Heart left ventricle (tissue), 16 donors: ENCODE results near the gene UBN1. TPM values are rescaled to one million over a fixed set of nuclear protein-coding genes. Genes with fewer than 3 reads are reported as not detected.

Experiments
- ATAC-seq, 4 donors: fragments of 200-7000 bp; cut with Tn5 transposase; one replicate each; pipeline ENCODE4 v1.9.1; 2020 to 2022; ENCODE audit warnings: moderate library complexity in 4 of 4, mild to moderate bottlenecking in 3 of 4, moderate number of reproducible peaks in 1 of 4
- DNase-seq, 5 donors: peaks; one replicate each; pipeline ENCODE4 v3.0.0-alpha.2; 2020
- H3K27ac ChIP-seq, 12 donors: fragments of 200-600 bp; sonication (generic) in 4 of 12; one replicate each; pipeline versions ENCODE4 v1.5.0 to v1.8.0; 2016 to 2022; ENCODE audit warnings: mild to moderate bottlenecking in 2 of 12
- H3K27me3 ChIP-seq, 9 donors: fragments of 200-600 bp; sonication (generic) in 2 of 9; one replicate each; pipeline versions ENCODE4 v1.5.1 to v1.8.0; 2016 to 2022; ENCODE audit warnings: mild to moderate bottlenecking in 3 of 9
- H3K36me3 ChIP-seq, 9 donors: fragments of 200-600 bp; sonication (generic) in 2 of 9; one replicate each; pipeline versions ENCODE4 v1.5.0 to v1.8.0; 2018 to 2022; ENCODE audit warnings: mild to moderate bottlenecking in 2 of 9
- H3K4me1 ChIP-seq, 12 donors: fragments of 200-600 bp; sonication (generic) in 4 of 12; one replicate each; pipeline versions ENCODE4 v1.5.0 to v1.8.0; 2016 to 2022; ENCODE audit warnings: mild to moderate bottlenecking in 3 of 12
- H3K4me3 ChIP-seq, 12 donors: fragments of 200-600 bp; sonication (generic) in 4 of 12; one replicate each; pipeline versions ENCODE4 v1.5.0 to v1.8.0; 2017 to 2022; ENCODE audit warnings: mild to moderate bottlenecking in 9 of 12, moderate library complexity in 4 of 12
- H3K9me3 ChIP-seq, 12 donors: fragments of 200-600 bp; sonication (generic) in 4 of 12; one replicate each; pipeline versions ENCODE4 v1.5.0 to v1.8.0; 2016 to 2022; ENCODE audit warnings: mild to moderate bottlenecking in 1 of 12
- POLR2A ChIP-seq, 2 donors: fragments of 450-650 bp; IDR thresholded peaks; one replicate each; pipeline ENCODE4 v1.6.1; 2017; ENCODE audit warnings: antibody characterized with exemption in 2 of 2, mild to moderate bottlenecking in 2 of 2, moderate library complexity in 2 of 2
- WGBS, 4 donors: extraction: QIAGEN DNeasy Blood & Tissue Kit in 2 of 4; methylation state at CpG; one replicate each; pipeline versions ENCODE4 v1.1.5 to v1.1.7; 2013 to 2018; 5-methylcytosine and 5-hydroxymethylcytosine counted together
- intact Hi-C, 10 donors: fragments of 100-400 bp; cut with DNase I; formaldehyde crosslinking; loops; one replicate each; pipeline versions ENCODE4 v1.11.1 to v1.14.2; 2022
- long read RNA-seq, 3 donors: library from polyadenylated mRNA; unstranded; transcript quantifications; one replicate each; pipeline ENCODE4 v2.0.0, GENCODE V29; 2020 to 2021
- polyA plus RNA-seq, 2 donors: library from polyadenylated mRNA; stranded (reverse); fragments of 200-250 nt; gene quantifications; one replicate each; pipeline ENCODE4 v1.2.3, GENCODE V29; 2013
- total RNA-seq, 9 donors: library from RNA; depleted of rRNA in 2 of 9; stranded (reverse); fragments of >200 nt in 2 of 9; fragmentation: NEBNext Ultra II Directional in 3 of 9; extraction: Animal tissue kit (Norgen Biotek cat#: 25700) in 3 of 9; gene quantifications; one replicate each; pipeline versions ENCODE4 v1.1.0 to v1.2.4, GENCODE V29; 2016 to 2023
- TF ChIP-seq, protein P1 (sequence below), 12 donors: fragments of 200-600 bp; sonication (generic) in 4 of 12; IDR thresholded peaks; one replicate each; pipeline versions ENCODE4 v1.5.0 to v1.8.0; 2018 to 2022; ENCODE audit warnings: antibody characterized with exemption in 12 of 12, mild to moderate bottlenecking in 5 of 12
- donor health status: ischemic (EF 13 %, LVEDD 7.1; RV severe dilation, severe dysfunction).
- donor health status: healthy with polysubstance abuse.
- donor health status: DM: no; HTN: yes; CAD: no.
- donor health status: DM: no; HTN: no; CAD: no.
- donor health status: ischemic (EF 25% LVEDD 6.9; RV normal size, moderate dysfunction).
- donor health status: ischemic (EF 25% LVEDD 5.7; RV mildly dilated, moderate dysfunction).
- donor health status: healthy.
- donor health status: DM: yes; HTN: yes; CAD: no.
- donor health status: ischemic (EF 35%, LVEDD 5.7; RV mildly dilated, moderate dysfunction).
- donor health status: nonischemic (EF 11% LVEDD 7.7; RV severe dilation, severe dysfunction).
- donor health status: DM: yes; HTN: yes; CAD: no.
- donor health status: PGD.
- donor health status: ischemic (EF 29% LVEDD 5.4; RV normal size, mild dysfunction).
- donor health status: nonischemic (EF 23%, LVEDD 6.1; RV moderate dilation, normal function).

The UBN1 gene
- total RNA-seq: 10 to 100 TPM; 25.0 to 77.9 (median 32.7) TPM
- 10 to 100 TPM; 20.3 to 34.2 TPM for polyA plus RNA-seq
- long read RNA-seq, donor 1, partial matches to known transcripts: 64 of 77 reads
- long read RNA-seq, donor 1, other reads (novel, unspliced or antisense): 11 of 77 reads
- long read RNA-seq, donor 2, partial matches to known transcripts: 67 of 69 reads
- long read RNA-seq, donor 2, other reads (novel, unspliced or antisense): 2 of 69 reads
- long read RNA-seq, donor 3, full-length matches to known transcripts: 1 of 67 reads
- long read RNA-seq, donor 3, partial matches to known transcripts: 57 of 67 reads
- long read RNA-seq, donor 3, other reads (novel, unspliced or antisense): 9 of 67 reads

DNA sequence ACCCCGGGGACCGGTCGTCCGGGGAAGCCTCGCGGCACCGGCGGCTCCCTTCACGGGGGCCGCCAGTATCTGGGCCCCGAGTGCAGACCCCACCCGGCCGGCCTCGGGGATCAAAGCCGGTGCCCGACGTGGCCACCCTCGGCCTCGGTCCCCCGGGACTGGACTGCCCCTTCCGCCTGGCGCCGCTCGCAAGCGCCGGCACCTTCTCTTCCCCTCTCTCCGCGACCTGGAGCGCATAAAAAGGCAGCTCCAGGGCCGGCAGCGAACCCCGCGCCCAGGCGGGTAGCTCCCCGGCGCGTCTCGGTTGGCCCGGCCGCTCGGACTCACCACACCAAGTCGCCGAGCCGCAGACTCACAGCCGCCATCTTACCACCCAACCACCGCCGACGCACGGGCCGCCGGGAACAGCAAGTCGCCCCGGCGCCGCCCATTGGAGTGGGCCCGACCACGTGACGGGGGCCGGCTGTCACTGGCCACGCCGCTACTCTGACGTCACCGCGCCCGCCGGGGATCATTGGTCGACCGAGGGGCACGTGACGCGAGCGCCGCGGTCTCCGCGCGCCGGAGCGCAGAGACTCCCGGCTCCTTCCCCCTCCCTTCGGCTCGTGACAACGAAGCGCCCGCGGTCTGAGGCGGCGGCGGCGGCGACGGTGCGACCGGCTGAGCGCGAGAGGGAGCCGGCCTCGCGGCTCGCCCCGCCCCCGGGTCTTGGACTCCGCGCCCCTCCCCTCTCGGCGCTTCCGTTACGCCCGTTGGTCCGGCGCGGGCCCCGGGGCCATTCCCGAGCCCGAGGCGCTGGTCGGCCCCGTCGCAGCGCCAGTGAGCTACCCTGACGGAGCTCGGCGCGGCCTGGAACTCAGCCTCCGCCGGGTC lies at the start of gene UBN1, which contains the start of gene GLYR1:
Gene UBN1, plus strand, starts transcription at position 581 of the 873 bp plus-strand sequence. CDS start 5,437 bp downstream, outside the sequence.
Gene GLYR1, minus strand, starts transcription at position 388 of the 873 bp plus-strand sequence. Its CDS starts 23 bp downstream, at position 365.
- H3K27ac ChIP-seq: peak within 1 kb of the TSS; percentile 88 to 99 (median 96)
- ATAC-seq (peak; percentile 96 to 98 (median 97)), DNase-seq (peak; percentile 100)
- intact Hi-C loops: loop anchor here in 7 of 10 donors (2.0 to 5.0 kb wide), 8 partner anchors 16 to 112 kb away; partner anchors contain the start of genes ROGDI (in 3 of the 7), ANKS3 (in 1 of the 7), DNAAF8 (in 1 of the 7) and SEC14L5 (in 1 of the 7)
- H3K36me3 ChIP-seq: peaks cover 0 to 37% (median 34%) of the 10 kb centered on the region in 9 donors
- peak within 1 kb of the TSS; percentile 67 to 99 (median 90) for H3K4me3 ChIP-seq
- no peaks in the 10 kb centered on the region for H3K9me3 ChIP-seq
- peak; percentile 34 to 91 for TF ChIP-seq POLR2A (IDR thresholded peaks at IDR 0.05)
- TF ChIP-seq, protein P1, sequence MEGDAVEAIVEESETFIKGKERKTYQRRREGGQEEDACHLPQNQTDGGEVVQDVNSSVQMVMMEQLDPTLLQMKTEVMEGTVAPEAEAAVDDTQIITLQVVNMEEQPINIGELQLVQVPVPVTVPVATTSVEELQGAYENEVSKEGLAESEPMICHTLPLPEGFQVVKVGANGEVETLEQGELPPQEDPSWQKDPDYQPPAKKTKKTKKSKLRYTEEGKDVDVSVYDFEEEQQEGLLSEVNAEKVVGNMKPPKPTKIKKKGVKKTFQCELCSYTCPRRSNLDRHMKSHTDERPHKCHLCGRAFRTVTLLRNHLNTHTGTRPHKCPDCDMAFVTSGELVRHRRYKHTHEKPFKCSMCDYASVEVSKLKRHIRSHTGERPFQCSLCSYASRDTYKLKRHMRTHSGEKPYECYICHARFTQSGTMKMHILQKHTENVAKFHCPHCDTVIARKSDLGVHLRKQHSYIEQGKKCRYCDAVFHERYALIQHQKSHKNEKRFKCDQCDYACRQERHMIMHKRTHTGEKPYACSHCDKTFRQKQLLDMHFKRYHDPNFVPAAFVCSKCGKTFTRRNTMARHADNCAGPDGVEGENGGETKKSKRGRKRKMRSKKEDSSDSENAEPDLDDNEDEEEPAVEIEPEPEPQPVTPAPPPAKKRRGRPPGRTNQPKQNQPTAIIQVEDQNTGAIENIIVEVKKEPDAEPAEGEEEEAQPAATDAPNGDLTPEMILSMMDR (IDR thresholded peaks at IDR 0.05): no peak
- H3K27me3 ChIP-seq: no peaks in the 10 kb centered on the region
- peaks cover 0 to 66% (median 47%) of the 10 kb centered on the region in 12 donors for H3K4me1 ChIP-seq
- 0 to 1% (median 0%) methylated on average over 38 to 126 of the region's 126 CpGs for WGBS, 4 donors

GRCh38 chr16:4797805-4798252 lies 49.5 kb upstream of the UBN1 start:
- no peak overlapping the region for H3K4me3 ChIP-seq
- H3K4me1 ChIP-seq: peaks cover 0 to 24% (median 15%) of the 10 kb centered on the region in 12 donors
- no peak for TF ChIP-seq POLR2A (IDR thresholded peaks at IDR 0.05)
- TF ChIP-seq, protein P1 (IDR thresholded peaks at IDR 0.05): no peak
- DNase-seq (peak in 1 of 5 donors; percentile 18), ATAC-seq (no peak)
- no peaks in the 10 kb centered on the region for H3K9me3 ChIP-seq
- 92 to 94% (median 93%) methylated on average over 3 to 22 of the region's 22 CpGs for WGBS, 4 donors
- intact Hi-C loops: no loop called here
- no peaks in the 10 kb centered on the region for H3K27me3 ChIP-seq
- H3K27ac ChIP-seq: no peak overlapping the region
- peaks cover 0 to 33% (median 21%) of the 10 kb centered on the region in 9 donors for H3K36me3 ChIP-seq

- Histone ChIP-seq H3K27ac (no peak overlapping the region), H3K36me3 (peaks cover 0 to 33% (median 21%) of the 10 kb centered on the region in 9 donors), H3K4me3 (no peak overlapping the region), H3K27me3 (no peaks in the 10 kb centered on the region), H3K4me1 (peaks cover 0 to 30% (median 20%) of the 10 kb centered on the region in 12 donors), H3K9me3 (no peaks in the 10 kb centered on the region)
- 93 to 98% (median 95%) methylated on average over 8 to 16 of the region's 16 CpGs for WGBS, 4 donors
- ATAC-seq (no peak), DNase-seq (no peak)
- TF ChIP-seq, protein P1 (IDR thresholded peaks at IDR 0.05): no peak
- no peak for TF ChIP-seq POLR2A (IDR thresholded peaks at IDR 0.05)
- intact Hi-C loops: no loop called here
Measured at GRCh38 chr16:4798456-4798855, 48.8 kb upstream of the UBN1 start.
